ENCODE data around the gene SSH2. TPM values are rescaled to one million over a fixed set of nuclear protein-coding genes. Genes with fewer than 3 reads are reported as not detected.

The SSH2 gene
- total and polyA plus RNA-seq, 9 of the 15 experiments (the other 6 are each of a cell fraction or from before 2014, with no cell fraction given), result 3.9 to 16.1 (median 10.2) TPM

GRCh38 chr17:29622337-29623282, 307.4 kb downstream of the SSH2 start, which contains the start of gene CORO6 (continued):
- peak; percentile 55 for TF ChIP-seq MGA (IDR thresholded peaks at IDR 0.05)
- peak; percentile 29 for TF ChIP-seq POLR2B (IDR thresholded peaks at IDR 0.05; ENCODE audit: low read depth, partially characterized antibody)
- TF ChIP-seq GABPB2 (CRISPR knock-in tag; conservative IDR thresholded peaks at IDR 0.05), result no peak
- TF ChIP-seq FOXP1 (CRISPR knock-in tag; IDR thresholded peaks at IDR 0.05), result no peak
- peak; percentile 90 for TF ChIP-seq ZBTB7A (IDR thresholded peaks at IDR 0.05; ENCODE audit: borderline replicate concordance, control insufficient read depth, low read depth, low read length)
- no peak for TF ChIP-seq AFF4 (CRISPR knock-in tag; IDR thresholded peaks at IDR 0.05)
- TF ChIP-seq PHF20 (IDR thresholded peaks at IDR 0.05; ENCODE audit: partially characterized antibody), result peak; percentile 22
